OCI-LY7 (cell line): ENCODE data around the gene DHRSX. TPM values are rescaled to one million over a fixed set of nuclear protein-coding genes. Genes with fewer than 3 reads are reported as not detected.

Experiments used
- BruUV-seq: library from RNA; stranded (reverse); fragments of 400-500 nt; replicated peaks from 2 replicates; lab custom pipeline; 2021; lab: Mats Ljungman, UMichigan
- CTCF ChIA-PET: fragments of 300-600 bp; sonication (Branson Sonifier 250); formaldehyde crosslinking; loops from one replicate; lab custom pipeline; 2022; ENCODE audit warnings: antibody characterized with exemption; ENCODE audit not compliant: unreplicated experiment; lab: Charles Lee
- POLR2A ChIA-PET: fragments of 300-600 bp; sonication (Branson Sonifier 250); formaldehyde crosslinking; loops from one replicate; lab custom pipeline; 2022; ENCODE audit warnings: antibody characterized with exemption; lab: Charles Lee
- DNase-seq: peaks from one replicate; pipeline ENCODE4 v3.0.0-alpha.2; 2015; ENCODE audit warnings: low spot score
- H2AFZ ChIP-seq: fragments of 200-600 bp; sonication (generic), shearing (Covaris generic); 2 replicates; pipeline ENCODE4 v1.6.1; 2014; ENCODE audit warnings: mild to moderate bottlenecking, antibody characterized with exemption, low read length, moderate library complexity
- H3K27ac ChIP-seq: fragments of 200-600 bp; sonication (generic); 2 replicates; pipeline ENCODE4 v1.5.1; 2014; ENCODE audit warnings: mixed run types, low read depth, mild to moderate bottlenecking, moderate library complexity, low read length, inconsistent platforms; ENCODE audit not compliant: poor library complexity, severe bottlenecking
- H3K36me3 ChIP-seq: fragments of 200-600 bp; sonication (generic); 2 replicates; pipeline ENCODE4 v1.6.1; 2014; ENCODE audit warnings: mild to moderate bottlenecking, antibody characterized with exemption, low read length, moderate library complexity, mixed read lengths; ENCODE audit not compliant: insufficient read depth
- H3K4me1 ChIP-seq: fragments of 200-600 bp; sonication (generic); 2 replicates; pipeline ENCODE4 v1.5.1; 2014; ENCODE audit warnings: mild to moderate bottlenecking, low read length; ENCODE audit not compliant: insufficient read depth, poor library complexity, severe bottlenecking
- H3K4me2 ChIP-seq: fragments of 200-600 bp; sonication (generic); 2 replicates; pipeline ENCODE4 v1.6.1; 2014; ENCODE audit warnings: mild to moderate bottlenecking, low read length
- H3K4me3 ChIP-seq: fragments of 200-600 bp; sonication (generic); 2 replicates; pipeline ENCODE4 v1.5.1; 2014; ENCODE audit warnings: mild to moderate bottlenecking, low read depth, low read length; ENCODE audit not compliant: poor library complexity, severe bottlenecking
- H3K79me2 ChIP-seq: fragments of 200-600 bp; sonication (generic); 2 replicates; pipeline ENCODE4 v1.6.1; 2016; ENCODE audit warnings: low read depth, mild to moderate bottlenecking, low read length, moderate library complexity, mixed read lengths; ENCODE audit not compliant: insufficient read depth
- H3K9me2 ChIP-seq: fragments of 200-600 bp; sonication (generic); 2 replicates; pipeline ENCODE4 v1.6.1; 2016; ENCODE audit warnings: mild to moderate bottlenecking, low read length, mixed read lengths; ENCODE audit not compliant: insufficient read depth
- H3K9me3 ChIP-seq: fragments of 200-600 bp; sonication (generic); 2 replicates; pipeline ENCODE4 v1.6.1; 2014; ENCODE audit warnings: mild to moderate bottlenecking, mixed run types, low read length, mixed read lengths
- H4K20me1 ChIP-seq: fragments of 200-600 bp; sonication (generic); 2 replicates; pipeline ENCODE4 v1.6.1; 2014; ENCODE audit warnings: mild to moderate bottlenecking, antibody characterized with exemption, low read length, moderate library complexity, mixed read lengths; ENCODE audit not compliant: insufficient read depth
- CTCF ChIP-seq: fragments of 200-600 bp; sonication (generic); conservative IDR thresholded peaks from 2 replicates; pipeline ENCODE4 v1.5.1; 2014; ENCODE audit warnings: mild to moderate bottlenecking, antibody characterized with exemption, low read length, moderate library complexity, mixed read lengths
- EZH2phosphoT487 ChIP-seq: fragments of 200-600 bp; sonication (generic); IDR thresholded peaks from 2 replicates; pipeline ENCODE4 v1.6.1; 2018; ENCODE audit warnings: low read depth, borderline replicate concordance, mild to moderate bottlenecking, mixed run types, antibody characterized with exemption, low read length, moderate library complexity, mixed read lengths
- intact Hi-C: fragments of 100-400 bp; cut with micrococcal nuclease; formaldehyde crosslinking; loops from one replicate; pipeline ENCODE4 v1.10.0; 2022; ENCODE audit not compliant: unreplicated experiment
- total RNA-seq, 2 experiments: library from RNA; depleted of rRNA in 1 of 2; stranded (reverse); fragments of >200 nt in 1 of 2; shearing (Covaris generic) in 1 of 2; gene quantifications; 2 replicates each; pipeline ENCODE4 v1.2.3, GENCODE V29; 2014 to 2022

Gene DHRSX
- total RNA-seq, 2 experiments from 2014 or later, result 25.2 to 30.9 TPM

- H3K4me2 ChIP-seq, result no peak overlapping the region
- ChIA-PET POLR2A (no interaction called here), CTCF (no interaction called here)
- H3K79me2 ChIP-seq, result no peaks in the 10 kb centered on the region
- no peak for DNase-seq
- H3K4me1 ChIP-seq, result peaks cover 48% of the 10 kb centered on the region
- no peak overlapping the region for H3K27ac ChIP-seq
- no peaks in the 10 kb centered on the region for H3K9me3 ChIP-seq
- TF ChIP-seq CTCF (no peak), EZH2phosphoT487 (no peak)
- no peaks in the 10 kb centered on the region for H4K20me1 ChIP-seq
- H3K4me3 ChIP-seq, result no peak overlapping the region
- no peaks in the 10 kb centered on the region for H3K9me2 ChIP-seq
- H3K36me3 ChIP-seq, result no peaks in the 10 kb centered on the region
- BruUV-seq, result no TSS peak
- peak overlapping the region; percentile 33; the same call in 1 of the 2 replicates for H2AFZ ChIP-seq
- intact Hi-C loops, result no loop called here
These were observed 8.0 kb upstream of the DHRSX start for GRCh38 chrX:2508648-2509335.

GRCh38 chrX:2507904-2508627 is 7.3 kb upstream of the DHRSX start:
- H2AFZ ChIP-seq, result no peak overlapping the region
- intact Hi-C loops, result no loop called here

More at GRCh38 chrX:2507904-2508627, 7.3 kb upstream of the DHRSX start:
- H3K4me1 ChIP-seq, result peaks cover 40% of the 10 kb centered on the region
- H3K4me3 ChIP-seq, result no peak overlapping the region
- no TSS peak for BruUV-seq
- POLR2A ChIA-PET, result no interaction called here
- H3K79me2 ChIP-seq, result no peaks in the 10 kb centered on the region
- H3K9me2 ChIP-seq, result no peaks in the 10 kb centered on the region
- H3K27ac ChIP-seq, result no peak overlapping the region
- no peak for DNase-seq
- H4K20me1 ChIP-seq, result no peaks in the 10 kb centered on the region
- CTCF ChIA-PET, result no interaction called here
- H3K36me3 ChIP-seq, result no peaks in the 10 kb centered on the region
- no peak overlapping the region for H3K4me2 ChIP-seq
- no peak for TF ChIP-seq EZH2phosphoT487
- TF ChIP-seq CTCF, result no peak
- no peaks in the 10 kb centered on the region for H3K9me3 ChIP-seq
